Liver (tissue), 3 donors: ENCODE measurements around the gene CNTN1.

Source experiments
- FOXA1 ChIP-seq: IDR thresholded peaks from 2 replicates; pipeline ENCODE4 v1.6.1; 2016; ENCODE audit warnings: antibody characterized with exemption
- GABPA ChIP-seq, 2 donors: IDR thresholded peaks in 1 of 2; conservative IDR thresholded peaks in 1 of 2; 2 replicates each; pipeline ENCODE4 v1.6.1; 2016; ENCODE audit warnings: antibody characterized with exemption in 2 of 2, mild to moderate bottlenecking in 1 of 2, moderate library complexity in 1 of 2
- HNF4A ChIP-seq, 2 donors: conservative IDR thresholded peaks; 2 replicates each; pipeline ENCODE4 v1.6.1; 2016; ENCODE audit warnings: antibody characterized with exemption in 2 of 2, mild to moderate bottlenecking in 2 of 2
- JUND ChIP-seq, 2 donors: IDR thresholded peaks; 2 replicates each; pipeline ENCODE4 v1.6.1; 2016; ENCODE audit warnings: antibody characterized with exemption in 2 of 2
- RXRA ChIP-seq, 2 donors: IDR thresholded peaks; 2 replicates each; pipeline ENCODE4 v1.6.1; 2017 to 2018; ENCODE audit warnings: antibody characterized with exemption in 2 of 2, mild to moderate bottlenecking in 1 of 2
- SP1 ChIP-seq: IDR thresholded peaks from 2 replicates; pipeline ENCODE4 v1.6.1; 2018; ENCODE audit warnings: antibody characterized with exemption, mild to moderate bottlenecking
- TAF1 ChIP-seq: conservative IDR thresholded peaks from 2 replicates; pipeline ENCODE4 v1.6.1; 2016; ENCODE audit warnings: antibody characterized with exemption, mild to moderate bottlenecking
- YY1 ChIP-seq: IDR thresholded peaks from 2 replicates; pipeline ENCODE4 v1.6.1; 2016; ENCODE audit warnings: antibody characterized with exemption, mild to moderate bottlenecking
- TF ChIP-seq, protein P1 (sequence below): fragments of 150-350 bp; IDR thresholded peaks from 2 replicates; pipeline ENCODE4 v1.5.1; 2017; ENCODE audit warnings: improper control_type of control experiment, low read depth, low read length; ENCODE audit not compliant: missing input control
- TF ChIP-seq, protein P2 (sequence below): IDR thresholded peaks from 2 replicates; pipeline ENCODE4 v1.6.1; 2016; ENCODE audit warnings: antibody characterized with exemption
- TF ChIP-seq, protein P3 (sequence below): IDR thresholded peaks from 2 replicates; pipeline ENCODE4 v1.6.1; 2016; ENCODE audit warnings: antibody characterized with exemption
- TF ChIP-seq, protein P4 (sequence below): IDR thresholded peaks from 2 replicates; pipeline ENCODE4 v1.6.1; 2016; ENCODE audit warnings: antibody characterized with exemption, mild to moderate bottlenecking
- donor health status: healthy.
- donor health status: healthy.

DNA sequence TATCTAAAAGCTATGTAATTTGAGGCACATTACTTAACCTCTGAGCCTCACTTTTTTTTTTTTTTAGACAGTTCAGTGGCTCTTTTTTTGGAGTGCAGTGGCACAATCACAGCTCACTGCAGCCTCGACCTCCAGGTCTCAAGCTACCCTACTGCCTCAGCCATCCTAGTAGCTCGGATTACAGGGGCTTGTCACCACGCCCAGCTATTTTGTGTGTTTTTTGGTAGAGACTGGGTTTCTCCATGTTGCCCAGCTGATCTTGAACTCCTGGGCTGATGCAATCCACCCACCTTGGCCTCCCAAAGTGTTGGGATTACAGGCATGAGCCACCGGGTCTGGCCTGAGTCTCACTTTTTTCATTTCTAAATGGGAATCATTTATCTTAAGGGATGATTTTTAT, 303.9 kb downstream of the CNTN1 start:
- TF ChIP-seq, protein P1, sequence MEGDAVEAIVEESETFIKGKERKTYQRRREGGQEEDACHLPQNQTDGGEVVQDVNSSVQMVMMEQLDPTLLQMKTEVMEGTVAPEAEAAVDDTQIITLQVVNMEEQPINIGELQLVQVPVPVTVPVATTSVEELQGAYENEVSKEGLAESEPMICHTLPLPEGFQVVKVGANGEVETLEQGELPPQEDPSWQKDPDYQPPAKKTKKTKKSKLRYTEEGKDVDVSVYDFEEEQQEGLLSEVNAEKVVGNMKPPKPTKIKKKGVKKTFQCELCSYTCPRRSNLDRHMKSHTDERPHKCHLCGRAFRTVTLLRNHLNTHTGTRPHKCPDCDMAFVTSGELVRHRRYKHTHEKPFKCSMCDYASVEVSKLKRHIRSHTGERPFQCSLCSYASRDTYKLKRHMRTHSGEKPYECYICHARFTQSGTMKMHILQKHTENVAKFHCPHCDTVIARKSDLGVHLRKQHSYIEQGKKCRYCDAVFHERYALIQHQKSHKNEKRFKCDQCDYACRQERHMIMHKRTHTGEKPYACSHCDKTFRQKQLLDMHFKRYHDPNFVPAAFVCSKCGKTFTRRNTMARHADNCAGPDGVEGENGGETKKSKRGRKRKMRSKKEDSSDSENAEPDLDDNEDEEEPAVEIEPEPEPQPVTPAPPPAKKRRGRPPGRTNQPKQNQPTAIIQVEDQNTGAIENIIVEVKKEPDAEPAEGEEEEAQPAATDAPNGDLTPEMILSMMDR: no peak
- no peak for TF ChIP-seq GABPA (IDR thresholded peaks at IDR 0.05 in 1 of 2, conservative IDR thresholded peaks at IDR 0.05 in 1 of 2)
- TF ChIP-seq, protein P2, sequence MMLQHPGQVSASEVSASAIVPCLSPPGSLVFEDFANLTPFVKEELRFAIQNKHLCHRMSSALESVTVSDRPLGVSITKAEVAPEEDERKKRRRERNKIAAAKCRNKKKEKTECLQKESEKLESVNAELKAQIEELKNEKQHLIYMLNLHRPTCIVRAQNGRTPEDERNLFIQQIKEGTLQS: no peak
- TF ChIP-seq, protein P3, sequence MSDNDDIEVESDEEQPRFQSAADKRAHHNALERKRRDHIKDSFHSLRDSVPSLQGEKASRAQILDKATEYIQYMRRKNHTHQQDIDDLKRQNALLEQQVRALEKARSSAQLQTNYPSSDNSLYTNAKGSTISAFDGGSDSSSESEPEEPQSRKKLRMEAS: no peak
- no peak for TF ChIP-seq TAF1
- TF ChIP-seq SP1: no peak
- TF ChIP-seq, protein P4, sequence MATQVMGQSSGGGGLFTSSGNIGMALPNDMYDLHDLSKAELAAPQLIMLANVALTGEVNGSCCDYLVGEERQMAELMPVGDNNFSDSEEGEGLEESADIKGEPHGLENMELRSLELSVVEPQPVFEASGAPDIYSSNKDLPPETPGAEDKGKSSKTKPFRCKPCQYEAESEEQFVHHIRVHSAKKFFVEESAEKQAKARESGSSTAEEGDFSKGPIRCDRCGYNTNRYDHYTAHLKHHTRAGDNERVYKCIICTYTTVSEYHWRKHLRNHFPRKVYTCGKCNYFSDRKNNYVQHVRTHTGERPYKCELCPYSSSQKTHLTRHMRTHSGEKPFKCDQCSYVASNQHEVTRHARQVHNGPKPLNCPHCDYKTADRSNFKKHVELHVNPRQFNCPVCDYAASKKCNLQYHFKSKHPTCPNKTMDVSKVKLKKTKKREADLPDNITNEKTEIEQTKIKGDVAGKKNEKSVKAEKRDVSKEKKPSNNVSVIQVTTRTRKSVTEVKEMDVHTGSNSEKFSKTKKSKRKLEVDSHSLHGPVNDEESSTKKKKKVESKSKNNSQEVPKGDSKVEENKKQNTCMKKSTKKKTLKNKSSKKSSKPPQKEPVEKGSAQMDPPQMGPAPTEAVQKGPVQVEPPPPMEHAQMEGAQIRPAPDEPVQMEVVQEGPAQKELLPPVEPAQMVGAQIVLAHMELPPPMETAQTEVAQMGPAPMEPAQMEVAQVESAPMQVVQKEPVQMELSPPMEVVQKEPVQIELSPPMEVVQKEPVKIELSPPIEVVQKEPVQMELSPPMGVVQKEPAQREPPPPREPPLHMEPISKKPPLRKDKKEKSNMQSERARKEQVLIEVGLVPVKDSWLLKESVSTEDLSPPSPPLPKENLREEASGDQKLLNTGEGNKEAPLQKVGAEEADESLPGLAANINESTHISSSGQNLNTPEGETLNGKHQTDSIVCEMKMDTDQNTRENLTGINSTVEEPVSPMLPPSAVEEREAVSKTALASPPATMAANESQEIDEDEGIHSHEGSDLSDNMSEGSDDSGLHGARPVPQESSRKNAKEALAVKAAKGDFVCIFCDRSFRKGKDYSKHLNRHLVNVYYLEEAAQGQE: no peak
- no peak for TF ChIP-seq JUND (IDR thresholded peaks at IDR 0.05)
- no peak for TF ChIP-seq HNF4A (conservative IDR thresholded peaks at IDR 0.05)
- no peak for TF ChIP-seq YY1
- no peak for TF ChIP-seq RXRA (IDR thresholded peaks at IDR 0.05)
- TF ChIP-seq FOXA1: no peak
